ENCODE measurements around the gene TMLHE.
"Not testable (repeated sequence)": the region's sequence is repeated elsewhere in the genome, so short reads cannot be mapped to it uniquely, and the experiment has no call there.

Gene TMLHE, protein sequence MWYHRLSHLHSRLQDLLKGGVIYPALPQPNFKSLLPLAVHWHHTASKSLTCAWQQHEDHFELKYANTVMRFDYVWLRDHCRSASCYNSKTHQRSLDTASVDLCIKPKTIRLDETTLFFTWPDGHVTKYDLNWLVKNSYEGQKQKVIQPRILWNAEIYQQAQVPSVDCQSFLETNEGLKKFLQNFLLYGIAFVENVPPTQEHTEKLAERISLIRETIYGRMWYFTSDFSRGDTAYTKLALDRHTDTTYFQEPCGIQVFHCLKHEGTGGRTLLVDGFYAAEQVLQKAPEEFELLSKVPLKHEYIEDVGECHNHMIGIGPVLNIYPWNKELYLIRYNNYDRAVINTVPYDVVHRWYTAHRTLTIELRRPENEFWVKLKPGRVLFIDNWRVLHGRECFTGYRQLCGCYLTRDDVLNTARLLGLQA

DNA sequence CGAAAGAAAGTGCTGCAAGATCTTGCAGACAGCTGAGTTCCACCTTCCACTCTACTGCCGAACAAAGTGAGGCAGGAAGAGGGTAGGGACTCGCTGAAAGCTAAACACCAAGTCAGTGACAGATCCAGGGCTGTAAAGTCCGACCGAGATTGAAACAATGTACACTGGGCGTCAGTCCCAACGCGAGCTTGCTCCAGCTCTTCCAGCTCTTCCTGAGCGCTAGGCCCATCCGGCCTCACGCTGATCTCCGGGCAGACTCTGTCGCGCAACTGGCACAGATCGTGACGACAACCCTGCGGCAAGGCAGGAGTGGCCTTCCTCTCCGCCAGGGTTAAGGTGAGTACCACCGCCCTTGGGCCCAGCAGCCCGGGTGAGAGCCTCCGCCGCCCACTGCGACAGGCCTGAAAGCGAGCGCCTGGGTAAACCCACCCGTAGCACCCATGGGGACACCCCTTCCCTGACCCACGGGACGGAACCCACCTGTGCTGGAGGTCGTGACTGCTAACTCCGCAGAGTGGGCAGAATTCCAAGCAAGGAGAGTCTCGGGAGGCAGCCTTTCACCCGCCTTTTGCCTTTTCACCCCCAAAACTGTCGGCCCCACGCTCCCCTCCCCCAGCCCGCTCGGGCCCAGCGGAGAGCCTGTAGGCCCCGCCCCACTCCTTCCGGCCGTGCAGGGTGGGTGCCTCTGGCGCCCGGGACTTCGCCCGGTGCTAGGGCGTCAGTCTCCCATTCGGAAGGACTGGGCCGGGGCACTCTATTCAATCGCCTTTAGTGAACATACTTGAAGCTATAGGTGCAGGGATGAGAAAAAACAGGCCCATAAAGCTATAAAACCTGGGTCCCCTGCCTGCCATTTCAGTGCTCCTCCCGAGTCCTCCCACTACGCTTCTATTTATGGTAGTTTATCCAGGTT lies at the start of gene TMLHE, which contains the start of gene SPRY3:
Gene TMLHE, minus strand, starts transcription at position 641 of the 913 bp plus-strand sequence. CDS start 67,676 bp downstream, outside the sequence.
Gene SPRY3, plus strand, starts transcription at position 275 of the 913 bp plus-strand sequence.
- peak; percentile 81 for DNase-seq (ENCODE audit: low spot score)

- peak; percentile 16 for DNase-seq (ENCODE audit: low spot score)
Measured at GRCh38 chrX:155662282-155662681, 49.5 kb upstream of the TMLHE start.

GRCh38 chrX:155645180-155645579 lies 32.4 kb upstream of the TMLHE start:
- no peak for DNase-seq (ENCODE audit: low spot score)

- DNase-seq (ENCODE audit: low spot score): no peak
Measured at GRCh38 chrX:155643240-155643639, 30.5 kb upstream of the TMLHE start.

DNA sequence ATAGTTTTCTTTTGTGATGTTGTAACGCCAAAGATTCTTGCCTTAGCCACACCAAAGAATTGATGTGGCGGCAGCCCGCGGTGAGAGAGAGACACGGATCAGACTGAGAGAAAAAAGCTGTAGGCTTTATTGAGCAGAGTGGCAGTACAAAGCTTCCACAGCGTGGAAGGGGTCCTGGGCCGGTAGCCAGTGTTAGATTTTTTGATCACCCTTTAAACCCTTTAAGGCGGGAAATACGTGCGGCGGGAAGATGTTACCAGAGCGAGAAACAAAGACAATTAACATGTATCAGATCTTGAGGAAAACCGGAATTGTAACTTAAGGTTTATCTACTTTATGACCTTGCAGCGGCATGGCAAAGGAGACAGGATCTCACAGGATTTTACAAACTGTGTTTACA lies 28.6 kb upstream of the TMLHE start:
- not testable (repeated sequence) for DNase-seq (ENCODE audit: low spot score)

GRCh38 chrX:155637714-155638113 lies 25.0 kb upstream of the TMLHE start:
- no peak for DNase-seq (ENCODE audit: low spot score)

GRCh38 chrX:155635019-155635418 lies 22.3 kb upstream of the TMLHE start:
- not testable (repeated sequence) for DNase-seq (ENCODE audit: low spot score)

DNA sequence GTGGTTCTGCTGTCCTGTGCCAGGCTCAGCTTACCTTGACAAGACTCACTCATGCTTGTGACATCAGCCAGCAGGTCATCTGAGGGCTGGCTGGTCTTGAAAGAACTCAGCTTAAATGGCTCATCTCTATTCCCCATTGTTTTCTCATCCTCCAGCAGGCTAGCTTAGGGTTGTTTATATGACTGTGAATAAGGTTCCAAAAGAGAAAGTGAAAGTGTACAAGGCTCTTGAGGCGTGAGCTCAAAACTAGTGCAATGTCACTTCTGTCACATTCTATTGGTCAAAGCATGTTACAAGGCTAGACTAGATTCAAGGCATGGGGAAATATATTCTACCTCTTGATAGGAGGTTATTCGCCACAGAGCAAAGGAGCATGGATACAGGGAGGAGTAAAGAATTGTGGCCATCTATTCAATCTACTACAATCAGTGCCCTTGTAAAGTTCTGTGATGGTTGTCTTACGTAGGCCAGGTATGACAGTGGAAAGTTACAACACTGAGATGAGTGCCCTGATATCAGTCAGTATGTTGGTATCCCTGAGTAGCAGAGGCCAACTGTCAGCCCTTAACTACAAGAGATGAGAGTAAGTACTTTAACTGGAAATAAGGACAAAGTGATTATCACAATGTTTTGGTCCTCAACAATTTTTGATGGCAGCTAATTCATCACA lies 19.8 kb upstream of the TMLHE start:
- no peak for DNase-seq (ENCODE audit: low spot score)

DNA sequence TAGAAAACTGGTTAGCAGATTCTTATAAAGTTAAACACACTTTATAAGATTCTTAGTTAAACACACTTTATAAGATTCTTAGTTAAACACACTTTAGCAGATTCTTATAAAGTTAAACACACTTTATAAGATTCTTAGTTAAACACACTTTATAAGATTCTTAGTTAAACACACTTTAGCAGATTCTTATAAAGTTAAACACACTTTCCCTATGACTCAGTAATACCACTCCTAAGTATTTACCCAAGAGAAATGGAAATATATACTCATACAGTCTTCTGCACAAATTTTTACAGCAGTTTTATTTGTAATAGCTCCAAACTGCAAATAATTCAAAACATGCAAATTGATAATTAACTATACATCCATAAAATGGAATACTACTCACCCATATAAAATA lies 7.4 kb upstream of the TMLHE start:
- DNase-seq (ENCODE audit: low spot score): not testable (repeated sequence)

- no peak for DNase-seq (ENCODE audit: low spot score)
Measured at GRCh38 chrX:155615938-155616337, 3.2 kb upstream of the TMLHE start.

GRCh38 chrX:155613927-155614559 lies 1.3 kb upstream of the TMLHE start:
- no peak for DNase-seq (ENCODE audit: low spot score)

GRCh38 chrX:155611302-155611701 lies 1.4 kb downstream of the TMLHE start:
- DNase-seq (ENCODE audit: low spot score): no peak

- no peak for DNase-seq (ENCODE audit: low spot score)
Measured at GRCh38 chrX:155592981-155593380, 19.8 kb downstream of the TMLHE start.

GRCh38 chrX:155592331-155592730 lies 20.4 kb downstream of the TMLHE start:
- DNase-seq (ENCODE audit: low spot score): no peak

DNA sequence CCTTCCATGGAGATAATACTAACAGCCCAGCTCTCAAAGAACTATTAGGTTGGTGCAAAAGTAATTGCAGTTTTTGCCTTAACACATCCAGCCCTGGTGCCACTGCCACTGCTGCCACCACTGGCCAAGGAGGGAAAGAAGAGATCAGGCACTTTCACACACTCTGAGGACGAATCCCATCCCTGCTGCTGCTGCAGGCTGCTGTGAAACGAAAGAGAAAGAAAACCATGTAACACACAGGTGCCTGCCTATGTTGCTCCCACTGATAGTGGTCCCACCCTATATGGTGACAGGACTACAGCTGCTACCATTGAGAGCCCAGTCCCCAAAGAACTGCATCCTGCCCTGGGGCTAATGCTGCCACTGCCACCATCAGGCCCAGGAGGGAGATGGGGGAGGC lies 35.1 kb downstream of the TMLHE start:
- DNase-seq (ENCODE audit: low spot score): peak; percentile 19

GRCh38 chrX:155563099-155563498 lies 49.7 kb downstream of the TMLHE start:
- DNase-seq (ENCODE audit: low spot score): no peak

GRCh38 chrX:155544881-155545280 lies 67.9 kb downstream of the TMLHE start:
- DNase-seq (ENCODE audit: low spot score): no peak

- no peak for DNase-seq (ENCODE audit: low spot score)
Measured at GRCh38 chrX:155535866-155536265, 76.9 kb downstream of the TMLHE start.

DNA sequence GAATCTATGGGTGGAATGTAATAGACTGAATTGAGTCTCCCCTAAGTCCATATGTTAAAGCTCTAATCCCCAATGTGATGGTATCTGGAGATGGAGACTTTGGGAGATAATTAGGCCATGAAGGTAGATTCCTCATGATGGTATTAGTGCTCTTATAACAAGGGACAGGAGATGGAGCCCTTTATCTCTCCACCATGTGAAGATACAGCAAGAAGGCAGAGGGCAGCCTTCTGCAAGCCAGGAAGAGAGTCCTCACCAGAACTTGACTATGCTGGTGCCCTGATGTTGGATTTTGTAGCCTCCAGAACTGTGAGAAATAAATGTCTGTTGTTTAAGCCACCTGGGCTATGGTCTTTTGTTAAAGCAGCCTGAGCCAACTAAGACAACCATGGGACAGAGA lies 78.0 kb downstream of the TMLHE start:
- DNase-seq (ENCODE audit: low spot score): no peak

GRCh38 chrX:155527023-155527422 lies 85.7 kb downstream of the TMLHE start:
- not testable (repeated sequence) for DNase-seq (ENCODE audit: low spot score)

DNA sequence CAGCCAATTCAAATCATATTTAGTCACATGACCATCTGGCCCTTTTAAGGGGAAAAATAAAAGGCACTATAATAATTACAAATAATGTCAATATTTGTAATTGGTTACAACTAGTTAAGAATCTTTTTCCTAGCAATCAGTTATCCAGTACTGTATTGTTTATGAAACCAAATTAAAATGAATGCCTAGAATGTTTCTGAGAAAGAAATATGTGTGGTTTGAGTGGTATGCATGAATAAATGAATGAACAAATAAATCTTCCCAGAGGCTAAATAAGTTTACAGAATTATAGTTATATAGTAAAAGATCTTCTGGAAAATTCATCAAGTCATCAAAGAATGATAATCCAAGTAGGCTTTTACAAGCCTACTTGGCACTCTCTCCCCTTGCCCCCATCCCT lies 98.5 kb downstream of the TMLHE start:
- DNase-seq (ENCODE audit: low spot score): no peak

- no peak for DNase-seq (ENCODE audit: low spot score)
Measured at GRCh38 chrX:155505296-155505695, 107.5 kb downstream of the TMLHE start.
